Left colon (tissue), 2 donors: ENCODE data around the gene PDHB. TPM values are rescaled to one million over a fixed set of nuclear protein-coding genes. Genes with fewer than 3 reads are reported as not detected.

ENCODE experiments used
- ATAC-seq: fragments of 200-7000 bp; cut with Tn5 transposase; one replicate; pipeline ENCODE4 v1.9.1; 2020; ENCODE audit warnings: mild to moderate bottlenecking, moderate library complexity
- DNase-seq, 2 donors: peaks; one replicate each; pipeline ENCODE4 v3.0.0-alpha.2; 2020
- intact Hi-C, 2 donors: fragments of 100-400 bp; cut with DNase I in 1 of 2; cut with micrococcal nuclease in 1 of 2; formaldehyde crosslinking; loops; one replicate each; pipeline versions ENCODE4 v1.11.2 to v1.14.0; 2022; cut with DNase I, micrococcal nuclease
- total RNA-seq, 2 donors: library from RNA; stranded (reverse); fragmentation: NEBNext Ultra II Directional; extraction: Animal tissue kit (Norgen Biotek cat#: 25700); gene quantifications; one replicate each; pipeline ENCODE4 v1.2.1, GENCODE V29; 2021
- donor health status: DM: no; HTN: no; CAD: no.
- donor health status: DM: yes; HTN: yes; CAD: no.

The PDHB gene
- total RNA-seq, 2 donors from 2014 or later, result 59.5 to 73.3 TPM

DNA sequence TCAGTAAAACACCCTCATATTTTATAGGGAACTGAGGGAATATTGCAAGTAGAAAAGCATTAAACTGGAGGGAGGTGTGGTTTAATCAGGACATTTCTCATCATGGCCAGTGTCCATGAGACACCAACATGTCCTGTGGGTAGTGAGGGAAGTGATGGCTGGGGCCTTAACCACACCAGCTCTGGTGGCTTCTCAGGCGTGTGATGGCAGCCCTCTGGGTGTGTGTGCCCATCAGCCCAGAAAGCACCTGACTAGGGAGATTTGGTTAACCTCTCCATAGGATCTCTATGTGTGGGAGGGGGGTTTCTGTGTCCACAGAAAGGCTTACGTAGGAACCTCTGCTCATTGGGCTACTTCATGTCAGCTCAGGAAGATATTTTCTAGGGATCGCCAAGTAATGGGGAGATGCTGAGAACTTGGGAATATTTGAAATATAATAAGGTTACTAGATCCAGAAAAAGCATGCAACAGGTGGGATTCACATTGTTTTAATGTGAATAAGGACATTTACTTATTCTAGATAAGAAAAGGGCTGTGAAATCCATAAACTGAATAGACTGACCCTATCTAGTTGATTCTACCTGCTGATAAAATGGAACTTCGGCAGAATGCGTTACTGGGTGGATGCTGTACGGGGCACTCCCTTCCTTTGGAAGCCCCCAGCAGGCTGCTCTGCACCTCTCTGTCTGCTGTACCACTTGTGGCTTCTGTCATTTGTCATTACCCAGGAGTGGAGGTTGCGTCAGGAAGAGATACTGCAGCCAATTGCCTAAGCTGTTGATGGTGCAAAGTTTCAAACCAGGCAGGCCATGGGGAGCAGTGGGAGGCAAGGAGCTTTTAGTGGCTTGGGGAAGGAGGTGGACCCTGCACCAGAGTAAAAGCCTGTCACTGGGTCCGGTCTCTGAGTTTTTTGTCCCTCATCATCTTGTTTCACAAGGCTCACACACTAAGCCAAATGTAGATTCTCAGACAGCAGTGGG is 21.5 kb downstream of the PDHB start:
- no peak for DNase-seq
- intact Hi-C loops, result loop anchor here in 1 of 2 donors (5.0 kb wide), 1 partner anchor 90 kb away; no protein-coding TSS in a partner anchor

DNA sequence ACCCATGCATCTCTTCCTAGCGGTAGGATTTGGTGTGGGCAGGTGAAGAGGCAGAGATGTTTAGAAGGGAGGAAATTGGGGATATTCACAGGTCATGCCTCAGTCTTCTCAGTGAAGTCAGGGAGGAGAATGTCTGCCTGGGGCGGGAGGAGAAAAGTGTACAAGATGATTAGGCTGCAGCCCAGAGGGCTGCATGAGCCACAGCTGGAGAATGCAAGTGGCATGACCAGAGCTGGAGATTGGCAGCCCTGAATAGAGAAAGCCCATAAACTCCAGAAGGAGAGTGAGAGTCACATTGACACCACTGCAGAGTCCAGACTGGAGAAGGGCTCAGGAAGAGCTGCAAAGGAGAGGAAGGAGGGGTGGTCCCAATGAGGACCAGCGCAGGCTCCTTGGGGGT is 22.6 kb downstream of the PDHB start:
- intact Hi-C loops, result loop anchor here in 1 of 2 donors (5.0 kb wide), 1 partner anchor 89 kb away; no protein-coding TSS in a partner anchor
- no peak for ATAC-seq

More for the DNA sequence above, 21.5 kb downstream of the PDHB start:
- ATAC-seq, result no peak

GRCh38 chr3:58409663-58410062 is 24.0 kb downstream of the PDHB start:
- ATAC-seq, result no peak
- intact Hi-C loops, result loop anchor here in 1 of 2 donors (5.0 kb wide), 1 partner anchor 87 kb away; no protein-coding TSS in a partner anchor

More for the DNA sequence above, 22.6 kb downstream of the PDHB start:
- no peak for DNase-seq

GRCh38 chr3:58408906-58409305 is 24.7 kb downstream of the PDHB start:
- intact Hi-C loops, result no loop called here
- DNase-seq (no peak), ATAC-seq (no peak)

More at GRCh38 chr3:58409663-58410062, 24.0 kb downstream of the PDHB start:
- DNase-seq, result no peak

DNA sequence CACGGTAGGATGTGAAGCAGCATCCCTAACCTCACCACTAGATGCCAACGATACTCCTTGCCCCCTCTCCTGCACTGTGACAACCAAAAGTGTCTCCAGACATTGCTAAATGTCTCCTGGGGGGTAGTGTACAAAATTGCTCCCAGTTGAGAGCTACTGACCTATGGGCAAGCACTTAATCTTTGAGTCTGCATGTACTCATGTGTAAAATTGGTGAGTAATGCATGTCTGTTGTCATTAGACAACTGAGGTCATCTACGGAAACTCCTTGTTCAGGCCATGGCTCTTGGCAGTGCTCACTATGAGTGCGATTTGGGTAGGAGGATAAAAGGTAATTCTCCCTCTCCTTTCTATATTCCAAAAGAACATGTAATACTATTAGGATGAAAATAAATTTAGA is 29.2 kb downstream of the PDHB start:
- intact Hi-C loops, result no loop called here
- ATAC-seq (no peak), DNase-seq (no peak)

- intact Hi-C loops, result no loop called here
- no peak for DNase-seq
- ATAC-seq, result no peak
Measured at GRCh38 chr3:58403513-58404109, 30.0 kb downstream of the PDHB start.

GRCh38 chr3:58398669-58399333 is 34.8 kb downstream of the PDHB start:
- intact Hi-C loops, result no loop called here
- DNase-seq (no peak), ATAC-seq (no peak)

DNA sequence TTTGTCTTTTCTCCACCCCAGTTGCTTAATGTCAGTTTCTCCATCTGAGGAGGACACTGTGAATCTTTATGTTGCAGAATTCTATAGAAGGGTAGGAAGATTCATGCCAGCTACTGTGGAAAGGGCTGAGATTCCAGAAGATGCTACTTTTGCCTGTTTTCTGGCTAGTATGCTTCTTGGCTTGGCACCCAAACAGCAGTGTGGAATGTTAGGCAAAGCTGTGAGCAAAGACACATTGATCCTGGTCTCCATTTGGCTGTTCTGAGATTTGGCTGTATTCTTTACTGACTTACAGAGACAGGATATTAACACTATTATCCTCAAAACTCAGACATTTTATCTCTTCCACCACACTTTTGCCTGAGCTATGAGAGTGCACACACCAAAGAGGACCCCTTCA is 39.3 kb downstream of the PDHB start:
- no peak for ATAC-seq
- intact Hi-C loops, result no loop called here
- no peak for DNase-seq

DNA sequence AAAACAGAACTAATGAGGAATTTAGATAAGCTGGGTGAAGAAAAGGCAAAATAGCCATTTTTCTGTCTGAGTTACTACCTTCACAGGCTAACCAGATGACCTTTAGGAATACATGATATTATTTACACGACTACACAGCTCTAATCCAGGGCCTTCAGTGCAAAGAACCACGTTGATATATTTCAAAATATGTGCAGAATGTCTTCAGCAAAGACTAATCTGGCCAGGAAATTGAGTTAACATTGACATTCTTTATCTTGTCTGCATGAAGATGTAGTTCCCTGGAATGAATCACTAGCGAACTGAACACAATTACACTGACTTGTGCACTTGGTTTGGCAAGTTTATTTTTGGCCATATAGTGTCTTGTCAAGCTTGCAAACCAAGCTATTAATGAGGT is 41.5 kb downstream of the PDHB start:
- no peak for DNase-seq
- no peak for ATAC-seq
- intact Hi-C loops, result no loop called here

- ATAC-seq (no peak), DNase-seq (no peak)
- intact Hi-C loops, result no loop called here
Measured at GRCh38 chr3:58391156-58391865, 42.3 kb downstream of the PDHB start.

- ATAC-seq (no peak), DNase-seq (no peak)
- intact Hi-C loops, result no loop called here
Measured at GRCh38 chr3:58388550-58389091, 45.0 kb downstream of the PDHB start.

DNA sequence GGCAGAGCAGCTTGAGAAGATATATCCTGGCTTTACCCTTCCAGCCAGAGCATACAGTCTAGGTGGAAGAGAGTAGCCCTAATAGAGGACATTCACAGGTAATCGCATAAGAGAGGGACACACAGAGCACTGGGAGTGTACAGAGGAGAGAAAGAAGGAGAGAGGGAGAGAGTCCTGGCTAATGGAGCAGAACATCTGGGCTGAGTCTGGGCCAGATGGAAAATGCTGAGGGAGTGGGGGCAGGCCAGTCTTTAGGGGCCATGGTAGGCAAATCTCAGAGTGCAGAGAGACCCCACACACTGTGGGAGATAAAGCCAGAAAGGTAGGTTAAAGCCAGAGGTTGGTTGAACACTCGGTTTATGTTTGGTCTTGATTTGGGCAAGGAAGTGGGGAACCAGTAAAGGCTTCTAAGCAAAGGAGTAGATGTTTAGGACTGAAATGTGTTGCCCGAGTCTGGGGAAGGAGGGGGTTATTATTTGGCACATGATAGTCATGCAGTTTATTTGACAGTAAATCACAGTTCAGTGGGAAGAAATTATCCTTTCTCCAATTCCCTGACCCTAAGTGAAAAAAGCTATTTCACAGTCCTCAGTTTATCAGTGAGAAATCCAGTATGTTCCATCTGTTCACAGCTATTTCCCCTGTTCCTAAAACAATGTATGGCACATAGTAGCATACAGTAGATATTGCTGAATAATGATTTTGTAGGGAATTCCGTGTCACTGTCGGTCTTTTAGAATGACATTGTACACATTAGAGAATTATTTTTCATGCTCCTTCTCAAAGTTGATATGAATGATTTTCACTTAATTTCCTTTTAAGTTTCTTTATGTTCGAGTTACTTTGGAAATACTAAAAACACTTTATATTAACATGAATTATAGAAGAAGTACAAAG is 45.7 kb downstream of the PDHB start:
- DNase-seq (no peak), ATAC-seq (no peak)
- intact Hi-C loops, result no loop called here

DNA sequence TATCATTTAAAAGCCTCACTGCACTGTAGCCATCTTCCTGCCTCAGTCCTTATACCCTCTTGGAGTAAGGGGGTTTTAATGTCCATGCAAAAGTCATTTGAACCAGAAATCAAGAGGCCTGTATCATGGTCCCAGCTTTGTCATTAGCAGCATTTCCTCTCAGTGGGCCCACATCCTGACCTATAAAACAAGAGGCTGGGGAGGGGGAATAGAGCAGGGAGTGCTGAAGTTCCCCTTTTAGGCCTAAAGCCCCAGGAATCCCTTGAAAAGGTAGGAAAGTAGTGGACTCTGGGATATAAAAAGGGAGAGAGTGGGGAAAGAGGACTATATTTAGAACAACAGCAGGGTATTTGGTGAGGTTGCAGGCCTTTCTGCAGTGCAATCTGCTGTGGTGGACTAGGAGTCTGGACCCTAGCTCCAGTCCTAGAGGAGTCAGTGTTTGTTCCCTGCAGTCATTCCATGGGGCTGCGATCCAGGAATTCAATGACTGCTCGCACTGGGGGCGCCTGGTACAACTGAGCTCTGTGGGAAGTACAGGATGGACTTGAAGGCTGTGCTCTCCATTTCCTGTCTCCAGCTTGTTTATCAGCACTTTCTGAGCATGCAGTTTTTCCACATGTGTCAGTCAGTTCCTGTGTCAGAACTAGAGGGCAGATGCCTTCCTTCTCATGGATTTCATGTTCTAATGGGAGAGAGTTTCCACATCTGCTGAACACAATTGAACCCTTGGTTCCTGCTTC is 46.8 kb downstream of the PDHB start:
- DNase-seq (no peak), ATAC-seq (no peak)
- intact Hi-C loops, result no loop called here

- DNase-seq (no peak), ATAC-seq (no peak)
- intact Hi-C loops, result no loop called here
Measured at GRCh38 chr3:58384381-58385090, 49.1 kb downstream of the PDHB start.

- intact Hi-C loops, result no loop called here
- DNase-seq (no peak), ATAC-seq (no peak)
Measured at GRCh38 chr3:58383904-58384303, 49.7 kb downstream of the PDHB start.

DNA sequence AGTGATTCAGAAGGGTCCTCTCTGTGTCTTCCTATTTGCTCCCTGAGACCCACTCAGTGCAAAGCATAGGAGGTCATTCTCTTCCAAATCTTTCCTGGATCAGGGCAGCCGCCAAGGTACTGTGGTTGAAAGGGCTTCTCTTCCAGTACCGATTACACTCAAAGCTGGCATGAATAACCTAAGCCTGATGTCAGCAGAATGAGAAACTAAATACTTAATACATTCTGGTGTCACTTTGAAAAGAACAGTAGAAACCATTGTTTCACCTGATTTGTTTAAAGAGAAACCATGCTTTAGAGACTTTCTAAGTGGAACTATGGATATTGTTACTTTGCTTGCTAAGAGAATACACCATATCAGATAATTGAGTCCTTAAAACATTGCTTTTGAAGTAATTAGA is 50.2 kb downstream of the PDHB start:
- ATAC-seq (no peak), DNase-seq (no peak)
- intact Hi-C loops, result no loop called here
